Endothelial cell (in vitro differentiated cells): Measurements from ENCODE around the gene ZNRF3. TPM values are rescaled to one million over a fixed set of nuclear protein-coding genes. Genes with fewer than 3 reads are reported as not detected.

Experiments
- DNase-seq: peaks from one replicate; pipeline ENCODE4 v3.0.0; 2021; ENCODE audit warnings: low spot score
- H3K27ac Mint-ChIP-seq: one replicate; pipeline ENCODE4 v1.8.0; 2021; ENCODE audit warnings: mixed read lengths, inconsistent platforms; ENCODE audit not compliant: unreplicated experiment
- H3K27me3 Mint-ChIP-seq: one replicate; pipeline ENCODE4 v1.8.0; 2021; ENCODE audit warnings: mild to moderate bottlenecking, moderate library complexity, mixed read lengths, inconsistent platforms; ENCODE audit not compliant: unreplicated experiment
- H3K36me3 Mint-ChIP-seq: one replicate; pipeline ENCODE4 v1.8.0; 2021; ENCODE audit warnings: mild to moderate bottlenecking, low read depth, mixed read lengths, inconsistent platforms; ENCODE audit not compliant: unreplicated experiment
- H3K4me1 Mint-ChIP-seq: one replicate; pipeline ENCODE4 v1.8.0; 2021; ENCODE audit warnings: mild to moderate bottlenecking, mixed read lengths, inconsistent platforms; ENCODE audit not compliant: unreplicated experiment
- H3K4me3 Mint-ChIP-seq: one replicate; pipeline ENCODE4 v1.8.0; 2021; ENCODE audit warnings: mild to moderate bottlenecking, mixed read lengths, inconsistent platforms; ENCODE audit not compliant: unreplicated experiment
- H3K9me3 Mint-ChIP-seq: one replicate; pipeline ENCODE4 v1.8.0; 2021; ENCODE audit warnings: mixed read lengths, inconsistent platforms; ENCODE audit not compliant: unreplicated experiment
- CTCF ChIP-seq: fragments of 200-600 bp; sonication (generic); IDR thresholded peaks from one replicate; pipeline ENCODE4 v1.5.0; 2021; ENCODE audit warnings: antibody characterized with exemption; ENCODE audit not compliant: unreplicated experiment
- total RNA-seq: library from RNA; stranded (reverse); fragmentation: NEBNext Ultra II Directional; extraction: Animal tissue kit (Norgen Biotek cat#: 25700); gene quantifications from one replicate; pipeline ENCODE4 v1.2.1, GENCODE V29; 2021; ENCODE audit not compliant: unreplicated experiment

Gene ZNRF3
- total RNA-seq, 1 donor from 2014 or later, result 3.3 TPM

GRCh38 chr22:29078869-29079207 is 195.5 kb downstream of the ZNRF3 start:
- H3K27me3 Mint-ChIP-seq, result no peaks in the 10 kb centered on the region
- no peaks in the 10 kb centered on the region for H3K9me3 Mint-ChIP-seq
- H3K4me1 Mint-ChIP-seq, result no peaks in the 10 kb centered on the region
- no peak overlapping the region for H3K4me3 Mint-ChIP-seq
- H3K36me3 Mint-ChIP-seq, result no peaks in the 10 kb centered on the region
- no peak for DNase-seq
- no peak overlapping the region for H3K27ac Mint-ChIP-seq
- TF ChIP-seq CTCF, result no peak

- Mint-ChIP-seq H3K4me3 (no peak overlapping the region), H3K27ac (no peak overlapping the region), H3K4me1 (no peaks in the 10 kb centered on the region), H3K36me3 (no peaks in the 10 kb centered on the region), H3K27me3 (no peaks in the 10 kb centered on the region), H3K9me3 (no peaks in the 10 kb centered on the region)
- DNase-seq, result no peak
- TF ChIP-seq CTCF, result no peak
Measured at GRCh38 chr22:29079218-29079901, 196.0 kb downstream of the ZNRF3 start.

GRCh38 chr22:29080106-29080975 is 197.0 kb downstream of the ZNRF3 start:
- Mint-ChIP-seq H3K9me3 (no peaks in the 10 kb centered on the region), H3K36me3 (no peaks in the 10 kb centered on the region), H3K27me3 (no peaks in the 10 kb centered on the region), H3K27ac (no peak overlapping the region), H3K4me3 (no peak overlapping the region), H3K4me1 (no peaks in the 10 kb centered on the region)
- DNase-seq, result no peak
- TF ChIP-seq CTCF, result no peak

GRCh38 chr22:29081517-29082236 is 198.3 kb downstream of the ZNRF3 start:
- no peak overlapping the region for H3K27ac Mint-ChIP-seq
- no peak overlapping the region for H3K4me3 Mint-ChIP-seq
- H3K4me1 Mint-ChIP-seq, result no peaks in the 10 kb centered on the region
- no peak for TF ChIP-seq CTCF
- DNase-seq, result no peak
- H3K36me3 Mint-ChIP-seq, result no peaks in the 10 kb centered on the region
- H3K9me3 Mint-ChIP-seq, result no peaks in the 10 kb centered on the region
- H3K27me3 Mint-ChIP-seq, result no peaks in the 10 kb centered on the region
